Neural cell (in vitro differentiated cells): Measurements from ENCODE around the gene MYL12B. TPM values are rescaled to one million over a fixed set of nuclear protein-coding genes. Genes with fewer than 3 reads are reported as not detected.

ENCODE experiments used
- H2AFZ ChIP-seq: fragments of 200-600, 300-800 bp; sonication (generic), shearing (Covaris generic); 2 replicates; pipeline ENCODE4 v1.6.0; 2014; ENCODE audit warnings: low read depth, mild to moderate bottlenecking, antibody characterized with exemption, low read length, moderate library complexity
- H3F3A ChIP-seq: fragments of 200-600 bp; shearing (Covaris generic); 2 replicates; pipeline ENCODE4 v1.6.1; 2016; ENCODE audit warnings: mild to moderate bottlenecking, moderate library complexity, mixed read lengths, antibody characterized with exemption, low read length; ENCODE audit not compliant: insufficient read depth, poor library complexity, severe bottlenecking
- H3K27ac ChIP-seq: fragments of 200-600, 300-800 bp; sonication (generic), shearing (Covaris generic); 2 replicates; pipeline ENCODE4 v1.5.1; 2014; ENCODE audit warnings: mild to moderate bottlenecking, low read length, moderate library complexity
- H3K27me3 ChIP-seq: fragments of 300-800, 200-600 bp; sonication (generic), shearing (Covaris generic); 2 replicates; pipeline ENCODE4 v1.6.0; 2014; ENCODE audit warnings: mild to moderate bottlenecking, low read depth, low read length, moderate library complexity; ENCODE audit not compliant: insufficient read depth
- H3K36me3 ChIP-seq: fragments of 300-800, 200-600 bp; sonication (generic), shearing (Covaris generic); 2 replicates; pipeline ENCODE4 v1.5.1; 2014; ENCODE audit warnings: mild to moderate bottlenecking, antibody characterized with exemption, low read length, moderate library complexity; ENCODE audit not compliant: insufficient read depth
- H3K4me2 ChIP-seq: fragments of 300-800, 200-600 bp; sonication (generic), shearing (Covaris generic); 2 replicates; pipeline ENCODE4 v1.6.0; 2014; ENCODE audit warnings: mild to moderate bottlenecking, low read length
- H3K4me3 ChIP-seq: fragments of 300-800, 200-600 bp; sonication (generic), shearing (Covaris generic); 2 replicates; pipeline ENCODE4 v1.5.1; 2014; ENCODE audit warnings: mild to moderate bottlenecking, low read length, moderate library complexity
- H3K79me2 ChIP-seq: fragments of 200-600 bp; shearing (Covaris generic); replicated peaks from 2 replicates; pipeline ENCODE4 v1.6.0; 2014; ENCODE audit warnings: mild to moderate bottlenecking, low read length, moderate library complexity; ENCODE audit not compliant: insufficient read depth
- H3K9ac ChIP-seq: fragments of 300-800, 200-600 bp; sonication (generic), shearing (Covaris generic); 2 replicates; pipeline ENCODE4 v1.6.1; 2016; ENCODE audit warnings: mild to moderate bottlenecking, low read length, mixed read lengths
- H3K9me2 ChIP-seq: fragments of 200-600 bp; shearing (Covaris generic); 2 replicates; pipeline ENCODE4 v1.6.1; 2016; ENCODE audit warnings: mild to moderate bottlenecking, low read length, mixed read lengths; ENCODE audit not compliant: insufficient read depth
- H3K9me3 ChIP-seq: fragments of 200-600, 300-800 bp; sonication (generic), shearing (Covaris generic); 2 replicates; pipeline ENCODE4 v1.6.1; 2016; ENCODE audit warnings: mild to moderate bottlenecking, mixed run types, low read length, moderate library complexity, mixed read lengths
- H4K20me1 ChIP-seq: fragments of 200-600 bp; shearing (Covaris generic); 2 replicates; pipeline ENCODE4 v1.6.1; 2016; ENCODE audit warnings: mild to moderate bottlenecking, mixed run types; ENCODE audit not compliant: insufficient read depth
- EP300 ChIP-seq: fragments of 450-650 bp; conservative IDR thresholded peaks from 2 replicates; pipeline ENCODE4 v1.6.1; 2014; ENCODE audit warnings: antibody characterized with exemption, mild to moderate bottlenecking, moderate library complexity; ENCODE audit not compliant: poor library complexity, severe bottlenecking
- EZH2 ChIP-seq: fragments of 200-600, 300-800 bp; shearing (Covaris generic), sonication (generic); IDR thresholded peaks from 2 replicates; pipeline ENCODE4 v1.6.1; 2014; ENCODE audit warnings: antibody characterized with exemption, low read length, borderline replicate concordance, mild to moderate bottlenecking; ENCODE audit not compliant: insufficient read depth, poor library complexity, severe bottlenecking
- MXI1 ChIP-seq: fragments of 450-650 bp; conservative IDR thresholded peaks from 2 replicates; pipeline ENCODE4 v1.6.1; 2014; ENCODE audit warnings: antibody characterized with exemption, mild to moderate bottlenecking; ENCODE audit not compliant: poor library complexity, severe bottlenecking
- POLR2AphosphoS5 ChIP-seq: IDR thresholded peaks from 2 replicates; pipeline ENCODE4 v1.6.1; 2012
- RAD21 ChIP-seq: fragments of 450-650 bp; conservative IDR thresholded peaks from 2 replicates; pipeline ENCODE4 v1.6.1; 2014; ENCODE audit warnings: antibody characterized with exemption, mild to moderate bottlenecking, moderate library complexity
- SMC3 ChIP-seq: fragments of 450-650 bp; conservative IDR thresholded peaks from 2 replicates; pipeline ENCODE4 v1.6.1; 2014; ENCODE audit warnings: antibody characterized with exemption, mild to moderate bottlenecking, moderate library complexity; ENCODE audit not compliant: poor library complexity
- TAF1 ChIP-seq: IDR thresholded peaks from 2 replicates; pipeline ENCODE4 v1.6.1; 2012; ENCODE audit warnings: low read depth
- polyA plus RNA-seq: library from polyadenylated mRNA; depleted of rRNA; stranded (reverse); fragments of >200 nt; gene quantifications from 2 replicates; pipeline ENCODE4 v1.2.3, GENCODE V29; 2014
- TF ChIP-seq, protein P1 (sequence below): IDR thresholded peaks from 2 replicates; pipeline ENCODE4 v1.6.1; 2012; ENCODE audit warnings: borderline replicate concordance
- TF ChIP-seq, protein P2 (sequence below): fragments of 450-650 bp; IDR thresholded peaks from 2 replicates; pipeline ENCODE4 v1.5.1; 2014; ENCODE audit warnings: antibody characterized with exemption, mild to moderate bottlenecking, moderate library complexity; ENCODE audit not compliant: poor library complexity, severe bottlenecking

The MYL12B gene
- polyA plus RNA-seq, 1 donor from 2014 or later = 384 TPM

DNA sequence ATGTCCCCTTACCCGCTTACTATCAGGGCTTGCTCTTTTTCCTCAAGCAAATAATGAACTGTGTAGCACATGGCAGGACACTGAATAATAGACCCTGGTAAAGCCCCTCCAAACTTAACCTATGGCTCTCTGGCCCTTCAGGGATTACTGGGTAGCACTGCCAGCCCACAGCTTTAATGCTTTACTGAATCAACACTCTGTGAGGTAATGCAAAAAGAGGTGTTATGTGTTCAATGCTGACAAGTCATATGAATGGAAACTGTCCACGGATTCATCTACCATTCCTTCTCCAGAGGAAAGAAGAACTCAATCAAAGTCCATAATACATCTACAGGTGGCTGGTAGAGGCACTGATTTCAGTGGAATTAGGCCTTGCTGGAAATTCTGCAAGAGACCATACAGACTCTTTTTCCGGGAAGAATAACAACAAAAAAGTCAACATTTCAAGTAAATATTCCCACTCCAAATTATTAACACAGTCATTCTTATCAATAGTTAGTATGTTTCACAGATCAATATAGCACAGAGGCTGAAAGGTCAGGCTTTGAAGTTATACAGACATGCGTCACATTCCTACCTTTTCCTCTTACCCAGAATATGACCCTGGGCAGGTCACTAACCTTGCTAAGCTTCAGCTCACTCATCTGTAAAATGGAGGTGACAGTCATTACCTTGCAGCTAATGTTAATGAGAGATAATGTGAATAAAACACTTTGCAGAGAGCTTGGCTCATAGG, 28.3 kb upstream of the MYL12B start:
- Histone ChIP-seq H3K27me3 (no peaks in the 10 kb centered on the region), H3F3A (no peaks in the 10 kb centered on the region), H3K79me2 (no peaks in the 10 kb centered on the region), H3K4me3 (no peak overlapping the region), H3K27ac (no peak overlapping the region), H2AFZ (no peak overlapping the region), H3K9me2 (no peaks in the 10 kb centered on the region), H3K9me3 (no peaks in the 10 kb centered on the region), H3K4me2 (no peak overlapping the region), H3K9ac (no peak overlapping the region), H4K20me1 (no peaks in the 10 kb centered on the region), H3K36me3 (no peaks in the 10 kb centered on the region)
- TF ChIP-seq POLR2AphosphoS5 = no peak
- TF ChIP-seq RAD21 = no peak
- no peak for TF ChIP-seq EP300
- TF ChIP-seq, protein P1, sequence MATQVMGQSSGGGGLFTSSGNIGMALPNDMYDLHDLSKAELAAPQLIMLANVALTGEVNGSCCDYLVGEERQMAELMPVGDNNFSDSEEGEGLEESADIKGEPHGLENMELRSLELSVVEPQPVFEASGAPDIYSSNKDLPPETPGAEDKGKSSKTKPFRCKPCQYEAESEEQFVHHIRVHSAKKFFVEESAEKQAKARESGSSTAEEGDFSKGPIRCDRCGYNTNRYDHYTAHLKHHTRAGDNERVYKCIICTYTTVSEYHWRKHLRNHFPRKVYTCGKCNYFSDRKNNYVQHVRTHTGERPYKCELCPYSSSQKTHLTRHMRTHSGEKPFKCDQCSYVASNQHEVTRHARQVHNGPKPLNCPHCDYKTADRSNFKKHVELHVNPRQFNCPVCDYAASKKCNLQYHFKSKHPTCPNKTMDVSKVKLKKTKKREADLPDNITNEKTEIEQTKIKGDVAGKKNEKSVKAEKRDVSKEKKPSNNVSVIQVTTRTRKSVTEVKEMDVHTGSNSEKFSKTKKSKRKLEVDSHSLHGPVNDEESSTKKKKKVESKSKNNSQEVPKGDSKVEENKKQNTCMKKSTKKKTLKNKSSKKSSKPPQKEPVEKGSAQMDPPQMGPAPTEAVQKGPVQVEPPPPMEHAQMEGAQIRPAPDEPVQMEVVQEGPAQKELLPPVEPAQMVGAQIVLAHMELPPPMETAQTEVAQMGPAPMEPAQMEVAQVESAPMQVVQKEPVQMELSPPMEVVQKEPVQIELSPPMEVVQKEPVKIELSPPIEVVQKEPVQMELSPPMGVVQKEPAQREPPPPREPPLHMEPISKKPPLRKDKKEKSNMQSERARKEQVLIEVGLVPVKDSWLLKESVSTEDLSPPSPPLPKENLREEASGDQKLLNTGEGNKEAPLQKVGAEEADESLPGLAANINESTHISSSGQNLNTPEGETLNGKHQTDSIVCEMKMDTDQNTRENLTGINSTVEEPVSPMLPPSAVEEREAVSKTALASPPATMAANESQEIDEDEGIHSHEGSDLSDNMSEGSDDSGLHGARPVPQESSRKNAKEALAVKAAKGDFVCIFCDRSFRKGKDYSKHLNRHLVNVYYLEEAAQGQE = no peak

DNA sequence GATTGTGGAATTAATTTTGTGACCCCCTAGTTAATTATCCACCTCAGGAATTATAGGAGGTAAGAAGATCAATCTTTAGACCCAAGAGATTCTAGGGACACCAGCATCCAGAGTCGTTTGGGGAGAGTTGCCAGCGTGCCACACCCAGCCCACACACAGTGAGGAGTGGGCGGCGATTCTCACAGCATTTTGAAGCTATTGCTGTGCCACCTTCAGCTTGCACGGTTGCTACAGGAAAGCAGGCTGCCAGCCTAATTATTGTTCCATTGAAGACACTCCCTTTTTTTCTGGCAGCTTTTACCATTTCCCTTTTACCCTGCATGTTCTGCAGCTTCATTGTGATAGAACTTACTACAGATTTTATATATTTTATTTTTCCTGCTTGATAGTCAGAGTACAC, 27.5 kb upstream of the MYL12B start:
- H3K79me2 ChIP-seq = no peaks in the 10 kb centered on the region
- no peaks in the 10 kb centered on the region for H3K9me3 ChIP-seq
- H3K9me2 ChIP-seq = no peaks in the 10 kb centered on the region
- H2AFZ ChIP-seq = no peak overlapping the region
- TF ChIP-seq, protein P1 = no peak
- TF ChIP-seq SMC3 (no peak), EZH2 (no peak), POLR2AphosphoS5 (no peak), RAD21 (no peak), TAF1 (no peak), MXI1 (no peak), EP300 (no peak)
- TF ChIP-seq, protein P2, sequence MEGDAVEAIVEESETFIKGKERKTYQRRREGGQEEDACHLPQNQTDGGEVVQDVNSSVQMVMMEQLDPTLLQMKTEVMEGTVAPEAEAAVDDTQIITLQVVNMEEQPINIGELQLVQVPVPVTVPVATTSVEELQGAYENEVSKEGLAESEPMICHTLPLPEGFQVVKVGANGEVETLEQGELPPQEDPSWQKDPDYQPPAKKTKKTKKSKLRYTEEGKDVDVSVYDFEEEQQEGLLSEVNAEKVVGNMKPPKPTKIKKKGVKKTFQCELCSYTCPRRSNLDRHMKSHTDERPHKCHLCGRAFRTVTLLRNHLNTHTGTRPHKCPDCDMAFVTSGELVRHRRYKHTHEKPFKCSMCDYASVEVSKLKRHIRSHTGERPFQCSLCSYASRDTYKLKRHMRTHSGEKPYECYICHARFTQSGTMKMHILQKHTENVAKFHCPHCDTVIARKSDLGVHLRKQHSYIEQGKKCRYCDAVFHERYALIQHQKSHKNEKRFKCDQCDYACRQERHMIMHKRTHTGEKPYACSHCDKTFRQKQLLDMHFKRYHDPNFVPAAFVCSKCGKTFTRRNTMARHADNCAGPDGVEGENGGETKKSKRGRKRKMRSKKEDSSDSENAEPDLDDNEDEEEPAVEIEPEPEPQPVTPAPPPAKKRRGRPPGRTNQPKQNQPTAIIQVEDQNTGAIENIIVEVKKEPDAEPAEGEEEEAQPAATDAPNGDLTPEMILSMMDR = no peak
- H3K36me3 ChIP-seq = no peaks in the 10 kb centered on the region
- no peaks in the 10 kb centered on the region for H3F3A ChIP-seq
- H3K4me2 ChIP-seq = no peak overlapping the region
- H3K27me3 ChIP-seq = no peaks in the 10 kb centered on the region
- H3K27ac ChIP-seq = no peak overlapping the region
- H4K20me1 ChIP-seq = no peaks in the 10 kb centered on the region
- no peak overlapping the region for H3K9ac ChIP-seq
- no peak overlapping the region for H3K4me3 ChIP-seq
